Motor neuron (in vitro differentiated cells): ENCODE data around the gene SERPINB8. TPM values are rescaled to one million over a fixed set of nuclear protein-coding genes. Genes with fewer than 3 reads are reported as not detected.

Experiments
- ATAC-seq, 8 experiments: fragments of 200-7000 bp; cut with Tn5 transposase; replicated peaks in 6 of 8; 2 replicates each; pipeline ENCODE4 v1.8.0; 2021; ENCODE audit warnings: mild to moderate bottlenecking in 8 of 8, moderate library complexity in 8 of 8
- H3K27ac ChIP-seq, 2 donors: fragments of 250-450 bp; sonication (Bioruptor Pico); 2 replicates each; pipeline ENCODE4 v1.9.0; 2021; ENCODE audit warnings: antibody characterized with exemption in 2 of 2, mild to moderate bottlenecking in 2 of 2, moderate library complexity in 1 of 2
- H3K4me1 ChIP-seq, 2 donors: fragments of 250-450 bp; sonication (Bioruptor Pico); replicated peaks in 1 of 2; 2 replicates each; pipeline ENCODE4 v1.6.1; 2021; ENCODE audit warnings: antibody characterized with exemption in 2 of 2, mild to moderate bottlenecking in 2 of 2, moderate library complexity in 1 of 2
- H3K4me3 ChIP-seq, 5 donors: fragments of 250-450 bp; sonication (Bioruptor Pico); 2 replicates each; pipeline ENCODE4 v1.9.0; 2021; ENCODE audit warnings: antibody characterized with exemption in 5 of 5, mild to moderate bottlenecking in 5 of 5, moderate library complexity in 4 of 5
- WGBS, 10 experiments: fragments of 450-650 bp; shearing (Covaris generic); methylation state at CpG; one replicate each; pipeline ENCODE4 v1.0.0; 2022; 5-methylcytosine and 5-hydroxymethylcytosine counted together
- in situ Hi-C, 9 experiments: fragments of 400-800 bp; cut with MboI; loops; one replicate each; pipeline ENCODE4 v1.15.0; 2021; ENCODE audit warnings: low sequenced_read_pairs in 9 of 9, low pct_unique_long_range_greater_than_20kb in 2 of 9; ENCODE audit not compliant: unreplicated experiment in 9 of 9
- total RNA-seq, 8 experiments: library from RNA; unstranded; fragments of 300-600 nt; gene quantifications; 2 replicates each; pipeline versions ENCODE4 v1.2.3 to v1.2.4, GENCODE V29; 2022

The SERPINB8 gene
- total RNA-seq, 8 experiments from 2014 or later: 1.8 to 21.5 (median 4.4) TPM

GRCh38 chr18:63951302-63951705 is 18.6 kb upstream of the SERPINB8 start:
- ATAC-seq: no peak
- in situ Hi-C loops: no loop called here

GRCh38 chr18:63953811-63954210 is 16.1 kb upstream of the SERPINB8 start:
- H3K27ac ChIP-seq: no peak overlapping the region
- H3K4me1 ChIP-seq: no peaks in the 10 kb centered on the region
- in situ Hi-C loops: no loop called here
- no peak overlapping the region for H3K4me3 ChIP-seq
- WGBS, 10 experiments: 0 to 86% (median 56%) methylated on average over 1 to 5 of the region's 5 CpGs; no CpG with 5 or more reads in 2 of the 10 experiments
- no peak for ATAC-seq

More at GRCh38 chr18:63951302-63951705, 18.6 kb upstream of the SERPINB8 start:
- 46 to 100% (median 92%) methylated on average over 3 to 4 of the region's 4 CpGs; no CpG with 5 or more reads in 1 of the 10 experiments for WGBS, 10 experiments
- H3K27ac ChIP-seq: no peak overlapping the region
- no peaks in the 10 kb centered on the region for H3K4me1 ChIP-seq
- H3K4me3 ChIP-seq: no peak overlapping the region

GRCh38 chr18:63956755-63957154 is 13.1 kb upstream of the SERPINB8 start:
- Histone ChIP-seq H3K27ac (no peak overlapping the region), H3K4me1 (no peaks in the 10 kb centered on the region), H3K4me3 (no peak overlapping the region)
- ATAC-seq: no peak
- in situ Hi-C loops: no loop called here
- WGBS, 10 experiments: 0 to 96% (median 74%) methylated on average over 2 to 4 of the region's 4 CpGs

- Histone ChIP-seq H3K4me1 (no peaks in the 10 kb centered on the region), H3K4me3 (no peak overlapping the region), H3K27ac (no peak overlapping the region)
- ATAC-seq: peak in 2 of 8 experiments; percentile 34 to 40
- in situ Hi-C loops: no loop called here
- 83 to 100% (median 92%) methylated on average over 1 of the region's 1 CpG; no CpG with 5 or more reads in 7 of the 10 experiments for WGBS, 10 experiments
Measured at GRCh38 chr18:63960891-63961290, 9.0 kb upstream of the SERPINB8 start.

GRCh38 chr18:63961435-63961980 is 8.4 kb upstream of the SERPINB8 start:
- in situ Hi-C loops: no loop called here
- ATAC-seq: no peak
- Histone ChIP-seq H3K4me1 (no peaks in the 10 kb centered on the region), H3K4me3 (no peak overlapping the region), H3K27ac (no peak overlapping the region)
- WGBS, 10 experiments: 0 to 88% (median 50%) methylated on average over 1 to 5 of the region's 5 CpGs; no CpG with 5 or more reads in 1 of the 10 experiments

- Histone ChIP-seq H3K4me1 (no peaks in the 10 kb centered on the region), H3K27ac (no peak overlapping the region), H3K4me3 (no peak overlapping the region)
- WGBS, 10 experiments: 0 to 80% (median 44%) methylated on average over 1 of the region's 1 CpG; no CpG with 5 or more reads in 2 of the 10 experiments
- in situ Hi-C loops: no loop called here
- no peak for ATAC-seq
Measured at GRCh38 chr18:63962137-63962536, 7.7 kb upstream of the SERPINB8 start.

- 0 to 100% (median 60%) methylated on average over 1 of the region's 1 CpG; no CpG with 5 or more reads in 4 of the 10 experiments for WGBS, 10 experiments
- H3K27ac ChIP-seq: no peak overlapping the region
- peaks cover 0 to 2% of the 10 kb centered on the region in 2 donors for H3K4me1 ChIP-seq
- H3K4me3 ChIP-seq: no peak overlapping the region
- in situ Hi-C loops: no loop called here
- ATAC-seq: peak in 4 of 8 experiments; percentile 43 to 96 (median 78)
Measured at GRCh38 chr18:63963615-63964256, 6.1 kb upstream of the SERPINB8 start.

GRCh38 chr18:63964908-63965307 is 5.0 kb upstream of the SERPINB8 start:
- no peak overlapping the region for H3K4me3 ChIP-seq
- no peak for ATAC-seq
- in situ Hi-C loops: no loop called here
- peaks cover 3 to 10% of the 10 kb centered on the region in 2 donors for H3K4me1 ChIP-seq
- no peak overlapping the region for H3K27ac ChIP-seq

GRCh38 chr18:63965716-63966330 is 4.1 kb upstream of the SERPINB8 start:
- H3K4me3 ChIP-seq: no peak overlapping the region
- H3K27ac ChIP-seq: no peak overlapping the region
- no peak for ATAC-seq
- 38 to 100% (median 62%) methylated on average over 1 to 5 of the region's 5 CpGs; no CpG with 5 or more reads in 2 of the 10 experiments for WGBS, 10 experiments
- in situ Hi-C loops: no loop called here
- peaks cover 3 to 10% of the 10 kb centered on the region in 2 donors for H3K4me1 ChIP-seq

GRCh38 chr18:63970809-63971205 is 926 bp downstream of the SERPINB8 start:
- peak; percentile 50 to 70 (median 60) for ATAC-seq
- peak overlapping the region; percentile 57 to 86 (median 81) for H3K4me3 ChIP-seq
- WGBS, 10 experiments: 0 to 100% (median 17%) methylated on average over 1 to 13 of the region's 18 CpGs; no CpG with 5 or more reads in 4 of the 10 experiments
- peak overlapping the region; percentile 96 to 97 for H3K27ac ChIP-seq
- peaks cover 11 to 17% of the 10 kb centered on the region in 2 donors for H3K4me1 ChIP-seq
- in situ Hi-C loops: no loop called here

GRCh38 chr18:63971320-63972001 is 1.6 kb downstream of the SERPINB8 start:
- in situ Hi-C loops: no loop called here
- 23 to 95% (median 80%) methylated on average over 1 to 6 of the region's 13 CpGs; no CpG with 5 or more reads in 1 of the 10 experiments for WGBS, 10 experiments
- Histone ChIP-seq H3K27ac (peak overlapping the region; percentile 96 to 97), H3K4me3 (peak overlapping the region; percentile 57 to 86 (median 81)), H3K4me1 (peaks cover 11 to 17% of the 10 kb centered on the region in 2 donors)
- peak in 2 of 8 experiments; percentile 1 to 7 for ATAC-seq

GRCh38 chr18:63972002-63972376 is 2.1 kb downstream of the SERPINB8 start:
- Histone ChIP-seq H3K4me3 (no peak overlapping the region), H3K4me1 (peaks cover 11 to 17% of the 10 kb centered on the region in 2 donors), H3K27ac (no peak overlapping the region)
- ATAC-seq: no peak
- WGBS, 10 experiments: 23 to 100% (median 99%) methylated on average over 1 to 5 of the region's 5 CpGs
- in situ Hi-C loops: no loop called here

GRCh38 chr18:63974991-63975390 is 5.1 kb downstream of the SERPINB8 start:
- in situ Hi-C loops: loop anchor here in 1 of 9 experiments (25.0 kb wide), 1 partner anchor 463 kb away; no protein-coding TSS in a partner anchor

More at GRCh38 chr18:63974991-63975390, 5.1 kb downstream of the SERPINB8 start:
- 0 to 79% (median 38%) methylated on average over 1 to 2 of the region's 2 CpGs; no CpG with 5 or more reads in 4 of the 10 experiments for WGBS, 10 experiments
- ATAC-seq: no peak
- H3K4me3 ChIP-seq: no peak overlapping the region
- peaks cover 7% of the 10 kb centered on the region in 2 donors for H3K4me1 ChIP-seq
- no peak overlapping the region for H3K27ac ChIP-seq
